NCI-H1930 (cell line): ENCODE data around the gene SCAPER.
"Not testable (repeated sequence)": the region's sequence is repeated elsewhere in the genome, so short reads cannot be mapped to it uniquely, and the experiment has no call there.

Experiments used
- DNase-seq, 2 experiments: peaks; one replicate each; lab custom pipeline; 2025; lab: John Stamatoyannopoulos, UW

Gene SCAPER

GRCh38 chr15:76776969-76777368 lies 128.2 kb downstream of the SCAPER start:
- DNase-seq: no peak

GRCh38 chr15:76776480-76776879 lies 128.7 kb downstream of the SCAPER start:
- no peak for DNase-seq

GRCh38 chr15:76773234-76773633 lies 131.9 kb downstream of the SCAPER start:
- DNase-seq: no peak

GRCh38 chr15:76772776-76773175 lies 132.4 kb downstream of the SCAPER start:
- no peak for DNase-seq

DNA sequence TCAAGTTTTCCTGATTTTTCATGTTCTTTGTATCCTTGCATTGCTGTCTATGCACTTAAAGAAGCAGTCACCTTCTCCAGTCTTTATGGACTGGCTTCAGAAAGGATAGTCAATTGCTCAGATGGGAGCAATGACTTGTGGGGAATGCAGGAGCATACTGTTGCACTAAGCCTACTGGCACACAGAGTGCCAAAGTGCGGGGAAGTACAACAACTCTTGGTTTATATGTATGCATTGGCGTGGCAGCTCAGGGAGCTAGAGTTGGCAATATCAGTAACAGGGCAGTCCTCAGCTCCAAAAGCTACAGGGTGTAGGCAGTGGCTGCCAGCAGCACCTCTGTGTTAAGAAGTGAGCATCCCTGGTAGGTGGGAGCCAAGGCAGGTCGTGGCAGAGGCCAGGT lies 141.1 kb downstream of the SCAPER start:
- DNase-seq: no peak

DNA sequence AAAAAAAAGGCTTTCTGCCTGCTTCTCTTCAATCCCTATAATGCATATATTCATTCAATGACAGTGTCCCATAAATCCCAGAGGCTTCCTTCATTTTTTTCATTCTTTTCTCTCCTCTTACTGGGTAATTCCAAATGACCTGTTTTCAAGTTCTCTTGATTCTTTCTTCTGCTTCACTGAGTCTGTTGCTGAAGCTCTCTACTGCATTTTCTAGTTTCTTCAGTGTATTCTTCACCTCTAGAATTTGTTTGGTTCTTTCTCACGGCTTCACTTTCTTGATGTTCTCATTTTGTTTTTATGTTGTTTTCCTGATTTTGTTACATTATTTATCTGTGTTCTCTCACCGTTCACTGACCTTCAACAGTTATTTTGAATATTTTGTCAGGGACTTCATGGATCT lies 141.6 kb downstream of the SCAPER start:
- DNase-seq: no peak

GRCh38 chr15:76756381-76756780 lies 148.8 kb downstream of the SCAPER start:
- no peak for DNase-seq

DNA sequence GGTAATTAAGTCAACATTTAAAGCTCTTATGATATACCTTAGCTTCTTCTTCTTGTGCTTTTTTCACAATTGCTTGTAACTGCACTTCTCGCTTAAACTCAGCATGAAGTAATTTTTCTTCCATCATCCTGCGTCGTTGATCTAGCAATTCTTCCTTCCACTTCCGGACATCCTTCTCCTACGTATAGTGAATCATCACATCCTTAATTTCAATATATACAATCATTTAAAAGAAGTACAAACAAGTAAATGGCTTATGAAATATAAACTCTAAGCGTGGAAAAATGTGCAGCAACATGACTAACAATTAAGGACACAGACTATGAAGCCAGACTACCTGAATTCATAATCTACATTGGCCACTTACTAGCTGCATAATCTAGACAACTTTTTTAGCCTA lies 151.4 kb downstream of the SCAPER start:
- DNase-seq: no peak

DNA sequence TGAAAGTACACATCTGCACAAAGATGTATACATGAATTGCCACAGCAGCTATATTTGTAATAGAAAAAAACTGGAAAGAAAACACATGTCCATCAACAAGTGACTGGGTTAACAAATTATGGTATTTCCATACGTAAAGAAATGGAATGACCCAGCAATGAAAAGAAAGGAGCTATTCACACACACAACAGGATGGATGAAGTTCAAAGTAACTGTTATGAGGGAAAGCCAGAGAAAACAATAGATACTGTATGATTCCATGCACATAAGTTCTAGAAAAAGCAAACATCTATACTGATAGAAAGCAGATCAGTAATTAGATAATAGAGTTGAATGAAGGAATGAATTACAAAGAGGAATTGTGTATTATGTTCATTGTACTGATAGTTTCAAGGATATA lies 152.0 kb downstream of the SCAPER start:
- DNase-seq: peak; percentile 37 to 42

GRCh38 chr15:76752549-76752948 lies 152.6 kb downstream of the SCAPER start:
- no peak for DNase-seq

GRCh38 chr15:76737573-76737972 lies 167.6 kb downstream of the SCAPER start:
- no peak for DNase-seq

DNA sequence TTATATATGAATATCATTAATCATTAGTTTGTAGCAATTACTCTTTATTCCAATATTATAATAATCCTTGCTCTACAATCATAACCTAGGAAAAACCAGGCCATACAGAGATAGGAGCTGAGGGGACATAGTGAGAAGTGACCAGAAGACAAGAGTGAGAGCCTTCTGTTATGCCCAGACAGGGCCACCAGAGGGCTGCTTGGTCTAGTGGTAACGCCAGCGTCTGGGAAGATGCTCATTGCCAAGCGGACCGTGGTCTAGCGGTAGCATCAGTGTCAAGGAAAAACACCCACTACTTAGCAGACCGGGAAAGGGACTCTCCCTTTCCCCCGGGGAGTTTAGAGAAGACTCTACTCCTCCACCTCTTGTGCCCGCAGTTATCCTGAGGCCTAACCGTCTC lies 172.8 kb downstream of the SCAPER start:
- not testable (repeated sequence) for DNase-seq

- DNase-seq: no peak
Observed at GRCh38 chr15:76730262-76730661, 174.9 kb downstream of the SCAPER start.

- no peak for DNase-seq
Observed at GRCh38 chr15:76718863-76719262, 186.3 kb downstream of the SCAPER start.

DNA sequence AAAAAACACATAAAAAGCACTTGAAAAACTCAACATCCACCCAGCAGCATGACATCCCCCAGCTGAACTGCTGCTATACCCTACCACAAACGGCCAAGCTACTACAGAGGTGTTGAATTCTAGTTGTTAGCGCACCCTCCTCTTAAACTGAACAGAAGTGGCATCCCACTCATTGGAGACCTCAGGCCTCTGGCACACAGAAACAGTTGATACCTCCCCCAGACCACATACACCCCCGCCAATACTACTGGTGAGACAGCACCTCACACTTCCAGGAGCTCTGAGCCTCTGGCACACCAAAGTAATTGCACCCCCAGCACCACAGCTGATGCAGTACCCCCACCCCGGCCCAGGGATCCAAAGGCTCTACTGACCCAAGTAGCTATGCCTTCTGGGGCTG lies 190.2 kb downstream of the SCAPER start:
- DNase-seq: no peak

DNA sequence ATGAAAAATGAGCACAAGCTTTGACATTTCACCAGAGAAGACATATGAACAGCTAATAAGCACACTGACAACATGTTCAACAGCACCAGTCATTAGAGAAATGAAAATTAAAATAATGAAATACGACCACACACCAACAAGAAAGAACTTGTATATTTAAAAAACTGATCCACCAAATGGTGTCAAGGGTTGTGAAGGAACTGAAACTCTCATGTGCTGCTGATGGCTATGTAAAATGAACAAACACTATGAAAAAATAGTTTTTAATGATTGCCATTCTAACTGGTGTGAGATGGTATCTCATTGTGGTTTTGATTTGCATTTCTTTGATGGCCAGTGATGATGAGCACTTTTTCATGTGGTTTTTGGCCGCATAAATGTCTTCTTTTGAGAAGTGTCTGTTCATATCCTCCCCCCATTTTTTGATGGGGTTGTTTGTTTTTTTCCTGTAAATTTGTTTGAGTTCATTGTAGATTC lies 193.8 kb downstream of the SCAPER start:
- DNase-seq: no peak

GRCh38 chr15:76704032-76704431 lies 201.1 kb downstream of the SCAPER start:
- not testable (repeated sequence) for DNase-seq

DNA sequence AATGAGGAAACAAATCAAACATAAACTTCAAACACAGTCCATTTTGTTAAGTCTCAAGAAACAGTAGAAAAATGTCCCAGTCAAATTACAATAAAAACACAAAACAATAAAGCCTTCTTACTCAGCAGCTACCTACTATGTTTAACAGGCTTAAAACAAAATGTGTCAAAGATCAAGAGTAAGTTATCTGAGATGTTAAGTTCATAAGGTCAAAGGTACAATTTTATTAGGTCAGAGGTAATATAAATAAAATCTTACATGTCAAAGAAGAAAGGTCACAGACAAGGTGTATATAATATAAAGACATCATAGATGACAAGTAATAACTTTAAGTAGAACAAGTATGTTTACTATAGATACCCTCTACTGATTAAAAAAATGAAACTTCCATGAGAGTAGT lies 208.3 kb downstream of the SCAPER start:
- no peak for DNase-seq

GRCh38 chr15:76692546-76692945 lies 212.6 kb downstream of the SCAPER start:
- DNase-seq: not testable (repeated sequence)

DNA sequence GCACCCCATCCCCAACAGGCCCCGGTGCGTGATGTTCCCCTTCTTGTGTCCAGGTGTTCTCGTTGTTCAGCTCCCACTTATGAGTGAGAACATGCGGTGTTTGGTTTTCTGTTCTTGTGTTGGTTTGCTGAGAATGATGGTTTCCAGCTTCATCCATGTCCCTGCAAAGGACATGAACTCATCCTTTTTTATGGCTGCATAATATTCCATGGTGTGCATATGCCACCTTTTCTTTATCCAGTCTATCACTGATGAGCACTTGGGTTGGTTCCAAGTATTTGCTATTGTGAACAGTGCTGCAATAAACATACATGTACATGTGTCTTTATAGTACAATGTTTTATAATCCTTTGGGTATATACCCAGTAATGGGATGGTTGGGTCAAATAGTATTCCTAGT lies 217.5 kb downstream of the SCAPER start:
- DNase-seq: not testable (repeated sequence)

DNA sequence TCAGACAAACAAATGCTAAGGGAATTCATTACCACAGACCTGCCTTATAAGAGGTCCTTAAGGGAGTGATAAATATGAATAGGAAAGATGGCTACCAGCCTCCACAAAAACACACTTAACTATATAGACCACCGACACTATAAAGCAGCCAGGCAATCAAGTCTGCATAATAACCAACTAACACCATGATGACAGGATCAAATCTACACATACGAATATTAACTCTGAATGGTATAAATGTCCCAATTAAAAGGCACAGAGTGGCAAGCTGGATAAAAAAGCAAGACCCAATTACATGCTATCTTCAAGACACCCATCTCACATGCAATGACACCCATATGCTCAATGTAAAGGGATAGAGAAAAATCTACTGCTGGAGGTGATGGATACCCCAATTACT lies 221.1 kb downstream of the SCAPER start:
- no peak for DNase-seq

- DNase-seq: no peak
Observed at GRCh38 chr15:76682833-76683232, 222.3 kb downstream of the SCAPER start.

GRCh38 chr15:76682259-76682658 lies 222.9 kb downstream of the SCAPER start:
- no peak for DNase-seq

- no peak for DNase-seq
Observed at GRCh38 chr15:76678766-76679165, 226.4 kb downstream of the SCAPER start.

DNA sequence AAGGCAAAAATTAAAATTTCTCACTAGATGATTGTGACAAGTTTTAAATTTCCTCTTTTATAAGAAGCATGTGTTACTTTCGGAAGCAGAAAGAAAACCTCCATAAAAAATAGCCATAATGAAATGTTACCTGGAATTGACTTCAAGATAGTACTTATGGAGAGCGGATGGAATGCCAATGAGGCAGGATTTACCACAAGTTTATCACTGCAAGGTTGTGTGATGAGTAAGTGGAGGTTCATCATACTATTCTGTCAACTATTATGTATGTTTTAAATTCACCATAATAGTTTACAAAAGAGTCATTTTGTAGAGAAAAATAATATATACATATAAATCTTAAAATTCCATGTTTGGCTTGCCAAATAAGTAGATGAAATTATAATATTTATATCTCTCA lies 230.3 kb downstream of the SCAPER start:
- DNase-seq: no peak
